Spleen (tissue), 11 donors: ENCODE data around the gene GRIK4. TPM values are rescaled to one million over a fixed set of nuclear protein-coding genes. Genes with fewer than 3 reads are reported as not detected.

ENCODE experiments used
- DNase-seq: peaks from one replicate; pipeline ENCODE4 v3.0.0-alpha.2; 2020
- H3K27ac ChIP-seq, 8 donors: fragments of 200-600 bp; sonication (generic) in 7 of 8; 1 replicate in 4 of 8; 2 replicates in 4 of 8; pipeline versions ENCODE4 v1.5.0 to v1.8.0; 2016 to 2021; ENCODE audit warnings: inconsistent platforms in 4 of 8, mild to moderate bottlenecking in 4 of 8, moderate library complexity in 1 of 8
- H3K27me3 ChIP-seq, 7 donors: fragments of 200-600 bp; sonication (generic) in 6 of 7; replicated peaks in 1 of 7; 1 replicate in 4 of 7; 2 replicates in 3 of 7; pipeline versions ENCODE4 v1.5.0 to v1.8.0; 2016 to 2021; ENCODE audit warnings: inconsistent platforms in 3 of 7, mild to moderate bottlenecking in 1 of 7
- H3K36me3 ChIP-seq, 6 donors: fragments of 200-600 bp; sonication (generic) in 5 of 6; 1 replicate in 4 of 6; 2 replicates in 2 of 6; pipeline versions ENCODE4 v1.5.0 to v1.8.0; 2016 to 2021; ENCODE audit warnings: inconsistent platforms in 2 of 6
- H3K4me1 ChIP-seq, 6 donors: fragments of 200-600 bp; sonication (generic) in 5 of 6; 1 replicate in 3 of 6; 2 replicates in 3 of 6; pipeline versions ENCODE4 v1.5.0 to v1.8.0; 2016 to 2021; ENCODE audit warnings: inconsistent platforms in 3 of 6
- H3K4me3 ChIP-seq, 8 donors: fragments of 200-600 bp; sonication (generic) in 7 of 8; 1 replicate in 4 of 8; 2 replicates in 4 of 8; pipeline versions ENCODE4 v1.5.0 to v1.8.0; 2016 to 2021; ENCODE audit warnings: inconsistent platforms in 4 of 8, mild to moderate bottlenecking in 4 of 8, moderate library complexity in 2 of 8
- H3K9me3 ChIP-seq, 8 donors: fragments of 200-600 bp; sonication (generic) in 7 of 8; 1 replicate in 4 of 8; 2 replicates in 4 of 8; pipeline versions ENCODE4 v1.5.0 to v1.8.0; 2016 to 2021; ENCODE audit warnings: inconsistent platforms in 4 of 8
- CTCF ChIP-seq, 11 experiments: fragments of 200-600 bp in 7 of 11; fragments of 450-650 bp in 4 of 11; sonication (generic) in 4 of 11; IDR thresholded peaks in 8 of 11; conservative IDR thresholded peaks in 3 of 11; 1 replicate in 7 of 11; 2 replicates in 4 of 11; pipeline versions ENCODE4 v1.4.0 to v1.8.0; 2016 to 2021; ENCODE audit warnings: antibody characterized with exemption in 11 of 11, inconsistent platforms in 4 of 11, mild to moderate bottlenecking in 1 of 11
- POLR2A ChIP-seq, 3 donors: fragments of 450-650 bp; IDR thresholded peaks; one replicate each; pipeline ENCODE4 v1.5.1; 2017; ENCODE audit warnings: antibody characterized with exemption in 3 of 3, mild to moderate bottlenecking in 1 of 3
- POLR2AphosphoS5 ChIP-seq, 3 donors: sonication (generic); formaldehyde crosslinking; IDR thresholded peaks; one replicate each; pipeline ENCODE4 v1.5.1; 2017; ENCODE audit warnings: antibody characterized with exemption in 3 of 3
- WGBS, 5 donors: extraction: QIAGEN DNeasy Blood & Tissue Kit in 3 of 5; methylation state at CpG; one replicate each; pipeline versions ENCODE4 v1.1.5 to v1.1.7; 2013 to 2018; 5-methylcytosine and 5-hydroxymethylcytosine counted together
- intact Hi-C: fragments of 100-400 bp; cut with DNase I; formaldehyde crosslinking; loops from one replicate; pipeline ENCODE4 v1.15.0; 2023; ENCODE audit warnings: low total_unique reads
- polyA plus RNA-seq, 3 donors: library from polyadenylated mRNA; stranded (reverse); fragments of 200-250 nt; gene quantifications; one replicate each; pipeline ENCODE4 v1.2.1, GENCODE V29; 2013
- total RNA-seq, 7 donors: library from RNA; depleted of rRNA in 3 of 7; stranded (reverse); fragments of >200 nt in 3 of 7; fragmentation: NEBNext Ultra II Directional in 4 of 7; extraction: Animal tissue kit (Norgen Biotek cat#: 25700) in 4 of 7; gene quantifications; one replicate each; pipeline versions ENCODE4 v1.1.0 to v1.2.1, GENCODE V29; 2016 to 2021
- donor health status: healthy with polysubstance abuse.
- donor health status: DM: no; HTN: no; CAD: no; lungs with moderate emphysema.
- donor health status: DM: no; HTN: no; CAD: no.
- donor health status: Bipolar disorder and iron deficiency.
- donor health status: healthy.
- donor health status: DM: no; HTN: no; CAD: no.
- donor health status: DM: yes; HTN: yes; CAD: no.

Gene GRIK4
- total and polyA plus RNA-seq, 10 donors = 0.04 to 2.4 (median 0.59) TPM

- 54 to 83% (median 74%) methylated on average over 6 of the region's 6 CpGs for WGBS, 5 donors
Observed at GRCh38 chr11:120950880-120951279, 439.3 kb downstream of the GRIK4 start.

GRCh38 chr11:120952461-120953434 lies 441.2 kb downstream of the GRIK4 start:
- H3K9me3 ChIP-seq = no peaks in the 10 kb centered on the region
- H3K4me1 ChIP-seq = peaks cover 0 to 19% (median 11%) of the 10 kb centered on the region in 6 donors
- no peak for TF ChIP-seq POLR2AphosphoS5 (IDR thresholded peaks at IDR 0.05)
- TF ChIP-seq POLR2A (IDR thresholded peaks at IDR 0.05) = no peak
- peak; percentile 59 to 88 (median 75) for TF ChIP-seq CTCF (IDR thresholded peaks at IDR 0.05 in 8 of 11, conservative IDR thresholded peaks at IDR 0.05 in 3 of 11)
- intact Hi-C loops = loop anchor here (5.0 to 10.0 kb wide), 2 partner anchors 268 to 435 kb away; no protein-coding TSS in a partner anchor
- no peaks in the 10 kb centered on the region for H3K36me3 ChIP-seq
- H3K27me3 ChIP-seq = peaks cover 0 to 41% (median 0%) of the 10 kb centered on the region in 7 donors
- DNase-seq = peak; percentile 84
- H3K4me3 ChIP-seq = peak overlapping the region in 3 of 8 donors; percentile 5 to 55 (median 18)
- H3K27ac ChIP-seq = no peak overlapping the region
- WGBS, 5 donors = 12 to 20% (median 16%) methylated on average over 19 to 20 of the region's 20 CpGs

More at GRCh38 chr11:120950880-120951279, 439.3 kb downstream of the GRIK4 start:
- Histone ChIP-seq H3K36me3 (no peaks in the 10 kb centered on the region), H3K4me1 (peaks cover 0 to 12% (median 6%) of the 10 kb centered on the region in 6 donors), H3K4me3 (no peak overlapping the region), H3K9me3 (no peaks in the 10 kb centered on the region), H3K27me3 (peaks cover 0 to 53% (median 0%) of the 10 kb centered on the region in 7 donors), H3K27ac (no peak overlapping the region)
- TF ChIP-seq POLR2AphosphoS5 (IDR thresholded peaks at IDR 0.05) (no peak), CTCF (IDR thresholded peaks at IDR 0.05 in 8 of 11, conservative IDR thresholded peaks at IDR 0.05 in 3 of 11) (no peak), POLR2A (IDR thresholded peaks at IDR 0.05) (no peak)
- intact Hi-C loops = loop anchor here (5.0 to 10.0 kb wide), 2 partner anchors 266 to 434 kb away; no protein-coding TSS in a partner anchor
- no peak for DNase-seq

- WGBS, 5 donors = 85 to 91% (median 89%) methylated on average over 4 to 7 of the region's 7 CpGs
- Histone ChIP-seq H3K4me1 (peaks cover 0 to 19% (median 11%) of the 10 kb centered on the region in 6 donors), H3K9me3 (no peaks in the 10 kb centered on the region), H3K36me3 (no peaks in the 10 kb centered on the region), H3K27me3 (peaks cover 0 to 27% (median 0%) of the 10 kb centered on the region in 7 donors), H3K27ac (no peak overlapping the region), H3K4me3 (no peak overlapping the region)
- TF ChIP-seq CTCF (IDR thresholded peaks at IDR 0.05 in 8 of 11, conservative IDR thresholded peaks at IDR 0.05 in 3 of 11) (no peak), POLR2A (IDR thresholded peaks at IDR 0.05) (no peak), POLR2AphosphoS5 (IDR thresholded peaks at IDR 0.05) (no peak)
- intact Hi-C loops = loop anchor here (5.0 to 10.0 kb wide), 2 partner anchors 270 to 437 kb away; no protein-coding TSS in a partner anchor
- DNase-seq = no peak
Observed at GRCh38 chr11:120954381-120954780, 442.8 kb downstream of the GRIK4 start.
